Trophoblast cell (in vitro differentiated cells and primary cell): ENCODE results near the gene HNMT.
"Not testable (repeated sequence)": the region's sequence is repeated elsewhere in the genome, so short reads cannot be mapped to it uniquely, and the experiment has no call there.

Experiments
- DNase-seq, 2 donors: peaks; one replicate each; pipeline ENCODE4 v3.0.0-alpha.2; 2016
- H2AFZ ChIP-seq: 2 replicates; pipeline ENCODE4 v1.6.1; 2013; ENCODE audit warnings: low read length, moderate library complexity, mild to moderate bottlenecking; ENCODE audit not compliant: insufficient read depth, poor library complexity
- H2AK5ac ChIP-seq: 2 replicates; pipeline ENCODE4 v1.6.1; 2013; ENCODE audit warnings: mild to moderate bottlenecking, low read length
- H2BK120ac ChIP-seq: 2 replicates; pipeline ENCODE4 v1.6.1; 2013; ENCODE audit warnings: low read length, mild to moderate bottlenecking, moderate library complexity; ENCODE audit not compliant: insufficient read depth, poor library complexity
- H2BK12ac ChIP-seq: 2 replicates; pipeline ENCODE4 v1.6.1; 2013; ENCODE audit warnings: mild to moderate bottlenecking, low read length, moderate library complexity
- H2BK5ac ChIP-seq: 2 replicates; pipeline ENCODE4 v1.6.1; 2013; ENCODE audit warnings: low read length, low read depth, moderate library complexity, mild to moderate bottlenecking; ENCODE audit not compliant: poor library complexity
- H3K14ac ChIP-seq: 2 replicates; pipeline ENCODE4 v1.6.1; 2013; ENCODE audit warnings: mild to moderate bottlenecking, low read length
- H3K18ac ChIP-seq: 2 replicates; pipeline ENCODE4 v1.6.1; 2013; ENCODE audit warnings: mild to moderate bottlenecking, low read length
- H3K23ac ChIP-seq: 2 replicates; pipeline ENCODE4 v1.6.1; 2013; ENCODE audit warnings: low read length
- H3K27ac ChIP-seq: 2 replicates; pipeline ENCODE4 v1.5.1; 2013; ENCODE audit warnings: low read depth, mild to moderate bottlenecking, inconsistent platforms, low read length, moderate library complexity
- H3K27me3 ChIP-seq: 2 replicates; pipeline ENCODE4 v1.6.1; 2013; ENCODE audit warnings: inconsistent platforms, mild to moderate bottlenecking, low read length, moderate library complexity; ENCODE audit not compliant: insufficient read depth
- H3K36me3 ChIP-seq, 2 experiments: 1 replicate in 1 of 2; 2 replicates in 1 of 2; pipeline ENCODE4 v1.6.1; 2013; ENCODE audit warnings: low read length in 2 of 2, mild to moderate bottlenecking in 2 of 2, moderate library complexity in 1 of 2; ENCODE audit not compliant: insufficient read depth in 2 of 2, control insufficient read depth in 1 of 2
- H3K4ac ChIP-seq: 2 replicates; pipeline ENCODE4 v1.6.1; 2013; ENCODE audit warnings: low read depth, mild to moderate bottlenecking, low read length, moderate library complexity
- H3K4me1 ChIP-seq, 2 experiments: 1 replicate in 1 of 2; 2 replicates in 1 of 2; pipeline ENCODE4 v1.6.1; 2013; ENCODE audit warnings: low read length in 2 of 2, mild to moderate bottlenecking in 2 of 2, moderate library complexity in 1 of 2; ENCODE audit not compliant: insufficient read depth in 2 of 2, control insufficient read depth in 1 of 2
- H3K4me2 ChIP-seq: 2 replicates; pipeline ENCODE4 v1.6.1; 2013; ENCODE audit warnings: inconsistent platforms, mild to moderate bottlenecking, low read length, moderate library complexity
- H3K4me3 ChIP-seq: 2 replicates; pipeline ENCODE4 v1.5.1; 2013; ENCODE audit warnings: mild to moderate bottlenecking, low read depth, low read length, inconsistent platforms
- H3K79me1 ChIP-seq: one replicate; pipeline ENCODE4 v1.6.1; 2013; ENCODE audit warnings: low read length
- H3K79me2 ChIP-seq: 2 replicates; pipeline ENCODE4 v1.6.1; 2013; ENCODE audit warnings: low read length, mild to moderate bottlenecking; ENCODE audit not compliant: control insufficient read depth, insufficient read depth, poor library complexity
- H3K9ac ChIP-seq: 2 replicates; pipeline ENCODE4 v1.6.1; 2013; ENCODE audit warnings: mild to moderate bottlenecking, low read length
- H3K9me3 ChIP-seq: 2 replicates; pipeline ENCODE4 v1.6.1; 2013; ENCODE audit warnings: low read depth, mild to moderate bottlenecking, control low read depth, inconsistent platforms, low read length; ENCODE audit not compliant: insufficient read depth
- H4K12ac ChIP-seq: 2 replicates; pipeline ENCODE4 v1.6.1; 2013; ENCODE audit warnings: low read depth, mild to moderate bottlenecking, low read length, moderate library complexity
- H4K8ac ChIP-seq: 2 replicates; pipeline ENCODE4 v1.6.1; 2013; ENCODE audit warnings: low read depth, mild to moderate bottlenecking, low read length, moderate library complexity
- H4K91ac ChIP-seq: one replicate; pipeline ENCODE4 v1.6.1; 2013; ENCODE audit warnings: low read depth, mild to moderate bottlenecking, low read length, moderate library complexity
- WGBS: extraction: QIAGEN DNeasy Blood & Tissue Kit; methylation state at CpG from one replicate; pipeline ENCODE4 v1.1.7; 2013; ENCODE audit warnings: missing lambda C conversion rate; ENCODE audit not compliant: insufficient read length, insufficient coverage; ENCODE audit errors: extremely low coverage; 5-methylcytosine and 5-hydroxymethylcytosine counted together

HNMT gene

GRCh38 chr2:138042311-138042710 lies 78.0 kb downstream of the HNMT start:
- Histone ChIP-seq H3K27ac (no peak overlapping the region), H2AK5ac (no peak overlapping the region), H3K14ac (no peak overlapping the region), H2BK5ac (no peak overlapping the region), H3K4me1 (peaks cover 0 to 1% of the 10 kb centered on the region in 2 experiments), H3K23ac (no peak overlapping the region), H4K8ac (no peak overlapping the region), H3K4me3 (no peak overlapping the region), H2BK120ac (no peak overlapping the region), H3K4ac (no peak overlapping the region), H4K12ac (no peak overlapping the region), H3K18ac (no peak overlapping the region), H3K79me1 (peaks cover 2% of the 10 kb centered on the region), H3K36me3 (no peaks in the 10 kb centered on the region), H2AFZ (no peak overlapping the region), H4K91ac (no peak overlapping the region), H3K9ac (no peak overlapping the region), H3K79me2 (no peaks in the 10 kb centered on the region), H3K9me3 (no peaks in the 10 kb centered on the region), H2BK12ac (no peak overlapping the region), H3K4me2 (no peak overlapping the region), H3K27me3 (no peaks in the 10 kb centered on the region)
- no CpG with 5 or more reads among the region's 3 CpGs for WGBS
- DNase-seq: peak in 1 of 2 donors; percentile 62

GRCh38 chr2:138043588-138043987 lies 79.3 kb downstream of the HNMT start:
- H3K23ac ChIP-seq, H2AK5ac ChIP-seq, H3K9ac ChIP-seq, H4K91ac ChIP-seq, H3K79me2 ChIP-seq, H3K36me3 ChIP-seq, H2BK5ac ChIP-seq, H3K27me3 ChIP-seq, H2BK12ac ChIP-seq, H3K14ac ChIP-seq, H4K12ac ChIP-seq, H2BK120ac ChIP-seq, H3K4me3 ChIP-seq, H3K4me1 ChIP-seq, DNase-seq, H3K9me3 ChIP-seq, H3K79me1 ChIP-seq, H2AFZ ChIP-seq, H3K18ac ChIP-seq, H3K27ac ChIP-seq, H3K4me2 ChIP-seq, H3K4ac ChIP-seq, H4K8ac ChIP-seq: not testable (repeated sequence)
- no CpG with 5 or more reads among the region's 6 CpGs for WGBS

- no peak overlapping the region for H2BK120ac ChIP-seq
- no peak overlapping the region for H3K14ac ChIP-seq
- H3K79me1 ChIP-seq: no peaks in the 10 kb centered on the region
- no CpG with 5 or more reads among the region's 1 CpG for WGBS
- no peak overlapping the region for H2BK5ac ChIP-seq
- no peak overlapping the region for H4K12ac ChIP-seq
- H3K79me2 ChIP-seq: no peaks in the 10 kb centered on the region
- DNase-seq: no peak
- H3K27me3 ChIP-seq: no peaks in the 10 kb centered on the region
- H4K91ac ChIP-seq: no peak overlapping the region
- no peak overlapping the region for H3K18ac ChIP-seq
- H3K9me3 ChIP-seq: no peaks in the 10 kb centered on the region
- H3K4me1 ChIP-seq: no peaks in the 10 kb centered on the region
- no peak overlapping the region for H2AFZ ChIP-seq
- H3K4me2 ChIP-seq: no peak overlapping the region
- no peak overlapping the region for H3K4ac ChIP-seq
- H2AK5ac ChIP-seq: no peak overlapping the region
- no peak overlapping the region for H3K27ac ChIP-seq
- no peak overlapping the region for H3K4me3 ChIP-seq
- H3K23ac ChIP-seq: no peak overlapping the region
- H2BK12ac ChIP-seq: no peak overlapping the region
- no peak overlapping the region for H4K8ac ChIP-seq
- H3K9ac ChIP-seq: no peak overlapping the region
- H3K36me3 ChIP-seq: no peaks in the 10 kb centered on the region
Measured at GRCh38 chr2:138058427-138058826, 94.2 kb downstream of the HNMT start.

- Histone ChIP-seq H2BK12ac (no peak overlapping the region), H4K8ac (no peak overlapping the region), H3K4me1 (no peaks in the 10 kb centered on the region), H3K23ac (no peak overlapping the region), H3K27ac (no peak overlapping the region), H3K27me3 (no peaks in the 10 kb centered on the region), H4K91ac (no peak overlapping the region), H2AFZ (no peak overlapping the region), H3K79me1 (no peaks in the 10 kb centered on the region), H3K4ac (no peak overlapping the region), H3K4me2 (no peak overlapping the region), H3K14ac (no peak overlapping the region), H3K9ac (no peak overlapping the region), H3K79me2 (no peaks in the 10 kb centered on the region), H2BK120ac (no peak overlapping the region), H2BK5ac (no peak overlapping the region), H4K12ac (no peak overlapping the region), H3K9me3 (no peaks in the 10 kb centered on the region), H3K4me3 (no peak overlapping the region), H3K36me3 (no peaks in the 10 kb centered on the region), H2AK5ac (no peak overlapping the region), H3K18ac (no peak overlapping the region)
- DNase-seq: no peak
- WGBS: no CpG with 5 or more reads among the region's 3 CpGs
Measured at GRCh38 chr2:138059487-138060300, 95.4 kb downstream of the HNMT start.
